NCI-H748 (cell line): ENCODE data around the gene FBN1.

ENCODE experiments used
- DNase-seq: peaks from one replicate; lab custom pipeline; 2025; ENCODE audit not compliant: unreplicated experiment; lab: John Stamatoyannopoulos, UW

Gene FBN1

DNA sequence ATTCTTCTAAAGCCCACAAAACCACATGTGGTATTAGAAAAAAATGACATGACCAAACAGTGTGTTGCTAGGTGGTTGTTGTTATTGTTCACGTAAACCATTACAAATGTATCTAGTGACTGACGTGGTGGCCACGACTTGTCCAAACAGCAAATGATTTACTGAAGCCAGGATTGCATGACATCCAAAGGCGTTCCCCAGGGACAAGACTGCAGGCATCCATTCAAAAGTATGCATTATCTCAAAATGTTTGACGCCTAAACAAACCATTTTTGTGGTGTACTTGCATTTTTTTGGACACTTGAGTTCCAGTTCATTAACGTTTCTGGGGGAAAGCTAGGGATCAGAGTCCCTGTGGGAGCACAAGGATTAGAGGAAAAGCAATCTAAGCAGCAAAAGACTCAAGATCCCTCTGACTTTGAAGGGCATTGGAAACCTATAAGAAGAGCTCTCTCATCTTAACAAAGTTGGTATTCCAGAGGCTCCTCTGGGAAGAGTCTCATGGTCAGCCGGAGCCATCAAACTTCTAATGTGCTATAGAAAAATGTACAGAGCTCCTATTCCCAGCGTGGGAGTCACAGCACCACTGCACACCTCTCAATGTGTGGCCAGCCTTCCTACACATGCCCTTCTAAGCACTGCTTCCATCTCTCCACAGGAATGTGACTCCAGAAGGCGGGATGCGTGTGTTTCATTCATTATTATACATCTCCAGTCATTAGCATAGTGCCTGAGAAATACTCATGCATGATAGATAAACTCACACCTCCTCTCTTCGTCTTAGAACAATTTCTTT, 62.9 kb downstream of the FBN1 start:
- DNase-seq: peak; percentile 6

DNA sequence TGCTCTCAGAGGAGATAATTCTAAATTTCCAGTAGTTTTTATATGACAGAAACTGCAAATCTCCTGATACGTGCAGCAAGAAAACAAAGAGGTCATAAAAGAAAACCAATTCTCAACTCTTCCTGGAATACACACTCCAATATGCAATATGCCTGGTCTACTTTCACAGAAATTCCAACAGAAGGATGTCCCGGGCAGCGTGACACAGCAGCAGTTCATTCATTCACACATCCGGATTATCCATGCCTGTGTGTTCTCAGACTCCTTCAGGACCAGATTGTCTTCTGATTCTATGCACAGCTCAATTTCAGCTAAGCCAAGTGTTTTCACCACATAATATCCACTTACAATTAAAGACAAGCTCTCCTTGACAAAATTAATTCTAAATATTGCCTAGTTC, 64.3 kb downstream of the FBN1 start:
- no peak for DNase-seq

DNA sequence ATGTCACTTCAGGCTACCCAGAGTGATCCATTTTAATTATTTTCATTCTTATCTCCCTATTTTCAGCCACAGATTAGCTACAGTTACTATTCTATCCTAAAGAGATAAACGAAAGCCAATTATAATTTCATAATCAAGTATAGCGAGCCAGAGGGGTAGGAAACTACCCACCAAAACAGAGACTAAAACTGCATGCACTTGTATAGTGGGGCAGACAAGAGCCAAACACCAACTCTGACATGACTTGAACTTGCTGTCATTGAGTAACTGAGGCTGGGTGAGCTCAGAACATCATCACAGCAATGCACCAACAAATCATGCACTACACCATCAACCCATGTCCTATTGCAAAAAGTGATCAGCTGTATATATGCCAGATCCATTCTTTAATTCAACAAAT, 64.8 kb downstream of the FBN1 start:
- no peak for DNase-seq

DNA sequence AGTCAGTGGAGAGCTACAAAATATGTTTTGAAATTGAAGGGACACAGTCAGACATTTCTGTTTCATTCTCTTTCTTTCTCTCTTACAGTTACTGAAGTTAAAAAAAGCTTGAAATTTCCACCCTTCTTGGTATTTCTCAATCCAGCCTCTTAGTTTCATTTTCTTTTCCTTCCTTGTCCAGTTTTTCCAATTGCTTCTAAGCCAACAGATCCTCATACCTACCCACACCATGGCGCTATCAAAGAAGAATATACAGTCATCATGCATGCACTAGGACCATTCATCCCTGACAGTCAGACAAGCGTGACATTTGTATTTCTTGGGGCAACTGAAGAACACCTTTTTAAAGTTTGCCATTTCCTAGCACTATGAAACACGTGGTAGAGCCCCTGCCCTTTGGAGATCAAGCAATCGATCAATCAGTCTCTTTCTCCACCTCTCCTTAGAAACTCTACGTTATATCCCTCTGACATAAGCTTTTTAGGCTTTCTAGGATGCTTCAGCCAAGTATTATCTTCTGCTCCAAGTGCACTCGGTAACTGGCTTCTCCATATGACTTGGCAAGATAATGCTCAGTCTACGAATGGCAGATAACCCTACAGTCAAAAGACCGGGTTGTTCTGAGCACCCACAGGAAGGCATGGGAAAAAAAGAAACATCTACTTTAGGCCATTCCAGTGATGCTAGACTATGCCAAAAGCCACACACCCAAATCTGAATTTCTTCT, 65.4 kb downstream of the FBN1 start:
- DNase-seq: no peak

DNA sequence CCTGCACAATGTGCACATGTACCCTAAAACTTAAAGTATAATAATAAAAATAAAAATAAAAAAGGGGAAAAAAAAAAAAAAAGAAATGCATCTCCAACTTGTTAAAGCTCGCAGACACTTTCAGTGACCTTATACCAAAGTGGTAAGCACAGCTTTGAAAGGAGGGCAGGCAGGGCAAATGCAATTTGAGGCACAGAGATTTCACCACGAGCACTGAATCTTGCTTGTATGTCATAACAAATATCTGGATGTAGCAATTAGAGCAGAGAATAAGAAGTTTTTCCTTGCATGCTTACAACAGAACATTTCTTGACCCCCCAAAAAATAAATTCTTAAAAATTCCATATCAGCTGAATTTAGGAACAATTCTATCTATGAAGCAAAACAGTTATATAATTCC, 66.5 kb downstream of the FBN1 start:
- DNase-seq: no peak

DNA sequence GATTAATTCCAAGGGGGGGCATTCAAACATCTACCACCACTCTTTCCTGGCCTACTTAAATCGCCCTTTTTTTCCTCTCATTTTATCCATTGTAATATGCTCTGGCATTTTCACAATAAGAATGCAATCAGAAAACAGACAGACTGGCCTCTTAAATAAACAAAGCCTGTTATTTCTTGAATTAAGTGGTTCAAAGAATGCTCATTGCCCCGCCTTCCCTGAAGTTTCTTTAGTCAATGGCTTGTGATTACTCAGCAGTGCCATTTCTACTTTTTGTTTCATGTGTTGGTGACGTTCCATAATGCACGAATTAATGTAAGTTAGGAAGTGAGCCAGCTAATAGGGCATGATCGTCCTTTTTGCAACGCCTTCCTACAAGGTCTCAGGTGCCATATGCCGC, 68.0 kb downstream of the FBN1 start:
- no peak for DNase-seq

DNA sequence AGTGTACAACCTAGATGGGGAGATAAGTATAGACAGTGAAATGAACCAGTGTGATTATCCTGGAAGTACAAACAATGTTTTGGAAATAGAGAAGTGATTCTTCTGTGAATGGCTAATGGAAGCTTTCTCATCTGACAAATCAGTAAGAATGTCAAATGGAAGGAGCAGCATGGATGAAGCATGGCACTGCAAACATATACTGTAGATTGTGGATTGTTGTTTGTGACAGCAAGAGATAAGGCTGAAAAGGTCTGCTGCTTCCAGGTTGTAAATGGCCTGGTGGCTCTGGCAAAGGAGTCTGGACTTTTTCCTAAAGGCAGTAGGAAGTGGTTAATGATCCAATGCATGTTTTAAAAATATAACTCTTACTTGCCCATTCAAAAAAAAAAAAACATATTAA, 71.3 kb downstream of the FBN1 start:
- no peak for DNase-seq

DNA sequence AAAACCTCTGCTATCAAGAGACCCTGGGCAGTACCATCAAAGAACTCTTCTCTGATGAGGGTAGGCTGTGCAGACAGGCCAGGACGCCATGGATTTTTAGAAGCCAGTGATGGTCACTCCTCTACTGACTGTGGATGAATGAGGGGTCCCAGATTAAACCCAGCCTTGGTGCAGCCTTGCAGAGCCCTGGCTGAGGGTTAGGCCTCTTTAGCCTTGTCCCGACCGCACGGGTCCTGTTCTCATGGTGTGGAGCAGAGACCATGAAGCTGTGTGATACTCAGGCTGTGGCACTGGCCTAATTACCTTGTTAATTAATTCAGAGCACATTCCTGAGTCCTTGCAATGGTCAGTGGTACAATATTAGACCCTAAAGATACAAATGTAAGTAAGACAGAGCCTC, 71.7 kb downstream of the FBN1 start:
- DNase-seq: no peak

DNA sequence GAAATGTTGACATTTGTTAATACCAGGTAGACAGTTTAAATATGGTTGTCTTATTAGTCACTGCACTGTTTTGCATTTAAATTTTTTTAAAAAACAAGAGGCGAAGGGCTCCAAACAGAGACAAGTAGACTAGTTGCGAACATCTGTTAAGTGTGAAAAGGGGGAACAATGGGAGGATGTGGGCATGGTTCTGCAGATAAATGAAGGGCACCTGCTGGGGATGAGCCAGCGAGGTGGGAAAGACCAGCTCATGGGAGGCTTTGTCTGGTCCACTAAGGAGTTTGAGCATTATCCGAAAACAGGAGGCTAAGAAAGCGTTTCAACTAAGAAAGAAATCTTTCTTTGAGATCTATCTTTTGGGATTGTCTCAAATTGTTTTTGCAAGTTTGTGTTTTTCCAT, 72.7 kb downstream of the FBN1 start:
- no peak for DNase-seq

DNA sequence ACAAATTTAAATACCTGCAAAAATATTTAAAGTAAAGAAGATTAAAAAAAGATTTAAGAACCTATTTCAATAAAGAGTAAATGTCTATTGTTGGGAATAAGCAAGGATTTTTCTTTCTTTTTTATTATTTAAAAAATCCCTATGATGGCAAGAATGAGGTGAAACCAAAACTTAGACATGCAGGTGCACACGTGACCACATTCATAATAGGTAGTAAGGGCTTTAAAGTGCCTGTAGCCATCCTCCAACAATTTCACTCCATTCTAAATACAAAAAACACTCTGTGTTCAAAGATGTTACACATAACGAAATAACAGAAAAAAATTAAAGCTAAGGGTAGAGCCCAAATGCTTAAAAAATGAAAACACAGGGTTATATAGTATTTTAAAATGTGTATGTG, 74.0 kb downstream of the FBN1 start:
- no peak for DNase-seq

DNA sequence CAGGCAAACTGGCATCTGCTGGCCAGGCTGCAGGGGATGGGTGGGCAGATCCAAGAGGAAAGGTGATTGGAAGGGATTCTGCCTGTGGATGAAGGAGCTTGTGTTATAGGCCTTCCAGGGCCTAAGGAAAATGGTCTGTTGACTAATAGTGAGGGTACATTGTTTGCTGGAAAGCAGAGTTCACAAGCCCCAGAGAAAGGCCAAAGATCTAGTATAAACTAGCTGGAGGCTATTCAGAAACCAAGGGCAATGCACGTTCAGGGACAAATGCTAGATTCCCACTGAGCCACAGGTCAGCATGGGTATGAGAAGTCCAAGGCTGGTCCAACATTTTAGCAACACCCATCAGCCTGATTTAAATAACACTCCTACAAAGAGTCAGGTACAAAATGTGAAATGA, 74.7 kb downstream of the FBN1 start:
- DNase-seq: no peak

DNA sequence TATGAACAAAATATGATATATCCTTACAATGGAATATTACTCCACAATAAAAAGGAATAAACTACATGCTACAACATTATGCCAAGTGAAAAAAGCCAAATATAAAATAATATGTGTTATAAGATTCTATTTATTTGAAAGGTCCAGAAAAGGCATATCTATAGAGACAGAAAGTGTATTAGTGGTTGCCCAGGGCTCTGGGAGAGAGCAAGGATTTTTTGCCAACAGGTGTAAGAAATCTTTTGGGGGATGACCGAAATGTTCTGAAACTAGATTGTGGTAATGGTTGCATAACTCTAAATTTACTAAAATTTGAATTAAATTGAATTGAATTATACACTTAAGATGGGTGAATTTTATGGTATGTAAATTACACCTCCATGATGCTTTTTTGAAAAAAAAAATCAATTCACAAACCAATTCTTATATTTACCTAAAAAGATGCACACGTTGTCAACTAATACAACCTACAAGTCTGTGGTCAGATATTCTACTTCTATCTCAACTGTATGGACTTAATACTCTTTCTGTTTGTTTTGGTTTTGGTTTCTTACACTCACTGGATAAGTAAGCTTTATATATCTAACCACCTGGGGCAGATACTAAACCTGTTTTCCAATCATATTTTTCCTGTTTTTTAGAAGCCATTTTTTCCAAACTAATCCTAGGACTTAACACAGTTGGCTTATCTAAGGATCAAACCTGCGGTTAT, 75.8 kb downstream of the FBN1 start:
- no peak for DNase-seq

DNA sequence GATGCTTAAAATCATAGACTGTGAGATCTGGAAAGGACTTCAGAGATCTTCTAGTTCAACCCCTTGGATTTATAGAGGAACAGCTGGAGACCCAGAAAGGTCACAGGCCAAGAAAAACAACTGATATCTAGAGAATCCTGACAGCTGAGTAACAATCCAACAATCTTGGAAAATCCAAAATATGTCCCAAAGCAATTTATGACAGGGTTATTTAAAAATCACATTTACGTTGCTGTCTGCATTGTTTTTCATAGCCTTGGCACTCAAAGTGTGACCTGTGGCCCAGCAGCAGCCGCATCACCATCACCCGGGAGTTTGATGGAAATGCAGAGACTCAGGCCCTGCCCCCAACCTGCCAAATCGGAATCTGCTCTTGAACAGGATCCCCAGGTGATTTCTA, 78.8 kb downstream of the FBN1 start:
- no peak for DNase-seq

DNA sequence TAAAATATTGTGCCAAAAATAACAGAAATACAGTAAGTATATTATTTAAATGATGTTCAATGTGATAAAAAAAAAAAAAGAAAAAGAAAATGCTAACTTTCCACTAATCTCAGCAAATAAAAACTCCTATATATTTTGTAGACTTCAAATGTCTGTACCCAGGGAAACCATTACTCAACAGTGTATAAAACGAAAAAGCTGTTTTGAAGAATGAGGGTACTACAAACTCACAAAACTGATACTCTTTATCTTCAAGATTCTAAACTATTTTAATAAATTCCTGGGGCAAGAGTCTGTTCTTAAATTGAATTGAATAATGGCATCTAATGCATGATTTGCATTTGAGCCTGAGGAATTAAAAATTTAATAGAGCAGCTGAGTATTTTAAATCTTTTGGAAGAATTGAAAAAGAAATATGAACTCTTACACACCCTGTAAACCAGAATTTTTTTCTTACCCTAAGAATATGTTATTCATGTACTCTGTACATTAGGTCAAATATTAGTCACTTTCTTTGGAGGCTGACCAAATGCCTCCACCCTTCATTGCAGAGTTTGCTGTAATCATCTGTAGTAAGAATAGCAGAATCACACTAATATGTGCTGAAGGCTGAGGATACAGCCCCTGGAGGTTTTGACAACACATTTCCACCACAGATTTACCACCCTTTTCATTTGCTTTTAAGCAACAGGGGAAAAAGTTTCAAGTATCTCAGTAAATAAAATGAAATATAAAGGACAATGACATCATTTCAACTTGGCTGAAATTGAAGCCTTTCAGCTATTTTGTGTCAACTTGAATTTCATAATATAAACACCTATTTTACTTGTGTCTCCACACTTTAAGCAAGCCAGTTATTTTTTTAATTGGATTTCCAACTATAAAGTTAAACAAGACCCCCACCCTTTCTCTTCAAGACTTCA, 79.7 kb downstream of the FBN1 start:
- DNase-seq: no peak

DNA sequence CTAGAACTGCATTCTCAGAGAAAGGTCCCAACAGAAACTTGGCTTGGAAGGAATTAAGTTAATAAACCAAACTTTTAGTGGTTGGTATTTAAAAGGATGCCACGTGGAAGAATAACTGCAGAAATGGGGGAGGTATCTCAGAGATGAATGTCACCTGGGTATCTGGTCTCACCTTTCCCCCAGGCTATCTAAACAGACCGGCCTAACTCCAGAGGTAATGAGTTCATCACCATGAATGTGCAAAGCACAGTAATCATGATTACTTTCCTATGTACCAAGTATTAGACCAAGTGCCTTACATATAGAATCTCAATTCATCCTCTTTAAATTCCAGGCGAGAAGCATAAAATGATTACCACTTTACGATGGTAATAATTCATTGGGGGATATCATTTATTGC, 80.8 kb downstream of the FBN1 start:
- DNase-seq: no peak

DNA sequence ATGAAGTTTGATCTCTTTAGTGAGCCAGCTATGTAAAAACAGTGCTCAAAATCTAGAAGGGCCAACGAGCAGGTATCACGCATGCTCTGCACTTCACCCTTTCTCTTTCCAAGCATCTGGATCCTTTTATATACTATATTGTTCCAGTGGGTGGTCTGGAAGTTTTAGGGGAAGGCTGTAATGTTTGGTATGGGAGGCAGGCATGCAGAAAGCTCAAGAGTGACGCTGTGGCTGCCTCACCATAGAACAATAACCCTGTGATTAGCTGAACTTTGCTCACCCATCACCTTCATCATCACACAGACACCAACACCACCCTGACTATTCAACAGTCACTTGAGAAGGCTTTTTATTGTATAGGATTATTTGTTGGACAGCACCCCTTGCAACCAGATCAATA, 81.6 kb downstream of the FBN1 start:
- DNase-seq: peak; percentile 9

DNA sequence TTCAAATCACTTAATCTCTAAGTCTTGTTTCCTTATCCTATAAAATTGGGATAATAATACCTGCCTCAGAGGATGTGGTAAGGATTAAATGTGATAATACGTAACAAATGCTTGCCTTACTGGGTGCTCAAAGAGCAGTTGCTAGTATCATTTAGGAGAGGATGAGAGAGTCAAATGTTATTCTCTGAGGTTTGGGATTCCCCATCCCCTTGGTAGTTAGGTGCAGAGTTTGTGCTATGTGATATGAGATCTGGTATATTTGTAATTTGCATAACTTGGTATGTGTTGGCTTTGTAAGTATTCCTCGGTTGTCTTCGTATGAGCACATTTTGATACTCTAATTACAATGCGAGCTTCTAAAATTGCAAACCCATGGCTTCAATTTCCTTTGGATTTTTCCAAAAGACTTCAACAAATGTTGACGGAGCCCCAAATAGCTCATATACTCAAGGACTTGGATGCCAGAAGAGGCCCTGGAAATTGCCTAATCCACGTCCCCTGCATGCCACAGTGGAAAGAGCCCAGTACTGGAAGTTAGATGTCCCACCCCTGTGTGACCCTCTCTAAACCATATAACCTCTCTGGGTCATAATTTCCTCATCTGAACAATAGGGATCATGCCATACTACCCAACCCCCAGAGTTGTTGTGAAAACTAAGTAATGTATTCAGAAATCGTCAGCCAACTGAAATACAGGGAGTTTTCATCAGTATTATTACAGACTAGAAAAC, 85.0 kb downstream of the FBN1 start:
- DNase-seq: no peak

DNA sequence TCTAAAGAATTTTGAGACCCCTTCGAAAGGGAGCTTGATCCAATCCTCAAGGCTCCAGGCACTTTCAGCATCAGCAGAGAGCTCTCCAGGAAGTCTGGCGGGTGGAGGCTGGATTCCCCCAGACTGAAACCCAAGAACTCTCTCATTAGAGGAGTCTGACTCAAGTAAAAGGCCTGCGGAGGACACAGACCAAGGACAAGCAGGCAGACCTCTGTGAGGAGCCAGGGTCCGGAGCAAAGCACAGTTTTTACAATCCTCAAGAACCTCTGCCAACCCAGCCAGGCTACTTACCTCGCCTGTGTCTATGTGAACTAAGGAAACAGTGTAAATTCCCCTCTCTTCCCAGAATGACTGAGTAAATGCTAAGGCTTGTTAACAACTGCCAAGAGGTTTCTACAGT, 86.2 kb downstream of the FBN1 start:
- no peak for DNase-seq

DNA sequence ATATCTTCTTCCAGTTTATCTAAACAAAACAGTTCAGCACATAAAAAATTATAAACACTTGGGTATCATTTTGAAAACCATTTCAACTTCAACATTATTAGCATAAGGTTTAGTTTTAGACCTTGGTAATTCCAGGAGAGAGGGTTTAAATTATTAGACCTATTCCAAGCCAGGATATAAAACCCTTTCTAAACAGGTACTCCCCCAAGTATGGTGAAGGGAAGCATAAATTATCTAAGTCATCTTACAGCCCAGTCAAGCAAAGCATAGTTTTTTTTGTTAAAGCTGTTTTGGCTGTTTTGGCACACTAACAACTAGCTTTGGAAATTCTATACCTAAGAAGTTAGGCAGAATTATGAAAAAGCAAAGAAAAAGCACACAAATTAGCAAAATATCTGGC, 87.3 kb downstream of the FBN1 start:
- no peak for DNase-seq

DNA sequence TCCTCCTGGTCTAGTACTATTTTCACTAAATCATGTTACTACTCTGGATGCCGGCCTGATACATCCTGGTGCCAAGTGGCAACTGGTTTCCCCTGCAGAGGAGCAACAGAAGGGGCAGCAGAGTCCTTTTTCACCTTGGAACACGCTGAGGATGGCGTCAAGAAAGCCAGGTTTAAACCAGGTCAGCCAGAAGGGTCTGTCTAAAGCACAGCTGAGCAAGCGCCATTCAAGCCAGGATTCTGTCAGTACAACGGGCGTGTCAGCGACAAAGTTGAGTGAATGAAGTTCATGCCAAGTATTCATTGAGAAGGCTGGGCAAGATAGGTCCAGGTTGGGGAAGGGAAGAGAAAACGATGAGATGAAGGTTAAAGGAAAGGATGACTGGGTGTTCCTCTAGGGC, 88.2 kb downstream of the FBN1 start:
- DNase-seq: no peak
